Heart left ventricle (tissue), 16 donors: Measurements from ENCODE around the gene IGHMBP2. TPM values are rescaled to one million over a fixed set of nuclear protein-coding genes. Genes with fewer than 3 reads are reported as not detected.
"Not testable (repeated sequence)": the region's sequence is repeated elsewhere in the genome, so short reads cannot be mapped to it uniquely, and the experiment has no call there.

Experiments
- ATAC-seq, 4 donors: fragments of 200-7000 bp; cut with Tn5 transposase; one replicate each; pipeline ENCODE4 v1.9.1; 2020 to 2022; ENCODE audit warnings: moderate library complexity in 4 of 4, mild to moderate bottlenecking in 3 of 4, moderate number of reproducible peaks in 1 of 4
- DNase-seq, 5 donors: peaks; one replicate each; pipeline ENCODE4 v3.0.0-alpha.2; 2020
- H3K27ac ChIP-seq, 12 donors: fragments of 200-600 bp; sonication (generic) in 4 of 12; one replicate each; pipeline versions ENCODE4 v1.5.0 to v1.8.0; 2016 to 2022; ENCODE audit warnings: mild to moderate bottlenecking in 2 of 12
- H3K27me3 ChIP-seq, 9 donors: fragments of 200-600 bp; sonication (generic) in 2 of 9; one replicate each; pipeline versions ENCODE4 v1.5.1 to v1.8.0; 2016 to 2022; ENCODE audit warnings: mild to moderate bottlenecking in 3 of 9
- H3K36me3 ChIP-seq, 9 donors: fragments of 200-600 bp; sonication (generic) in 2 of 9; one replicate each; pipeline versions ENCODE4 v1.5.0 to v1.8.0; 2018 to 2022; ENCODE audit warnings: mild to moderate bottlenecking in 2 of 9
- H3K4me1 ChIP-seq, 12 donors: fragments of 200-600 bp; sonication (generic) in 4 of 12; one replicate each; pipeline versions ENCODE4 v1.5.0 to v1.8.0; 2016 to 2022; ENCODE audit warnings: mild to moderate bottlenecking in 3 of 12
- H3K4me3 ChIP-seq, 12 donors: fragments of 200-600 bp; sonication (generic) in 4 of 12; one replicate each; pipeline versions ENCODE4 v1.5.0 to v1.8.0; 2017 to 2022; ENCODE audit warnings: mild to moderate bottlenecking in 9 of 12, moderate library complexity in 4 of 12
- H3K9me3 ChIP-seq, 12 donors: fragments of 200-600 bp; sonication (generic) in 4 of 12; one replicate each; pipeline versions ENCODE4 v1.5.0 to v1.8.0; 2016 to 2022; ENCODE audit warnings: mild to moderate bottlenecking in 1 of 12
- POLR2A ChIP-seq, 2 donors: fragments of 450-650 bp; IDR thresholded peaks; one replicate each; pipeline ENCODE4 v1.6.1; 2017; ENCODE audit warnings: antibody characterized with exemption in 2 of 2, mild to moderate bottlenecking in 2 of 2, moderate library complexity in 2 of 2
- WGBS, 4 donors: extraction: QIAGEN DNeasy Blood & Tissue Kit in 2 of 4; methylation state at CpG; one replicate each; pipeline versions ENCODE4 v1.1.5 to v1.1.7; 2013 to 2018; 5-methylcytosine and 5-hydroxymethylcytosine counted together
- intact Hi-C, 10 donors: fragments of 100-400 bp; cut with DNase I; formaldehyde crosslinking; loops; one replicate each; pipeline versions ENCODE4 v1.11.1 to v1.14.2; 2022
- polyA plus RNA-seq, 2 donors: library from polyadenylated mRNA; stranded (reverse); fragments of 200-250 nt; gene quantifications; one replicate each; pipeline ENCODE4 v1.2.3, GENCODE V29; 2013
- total RNA-seq, 9 donors: library from RNA; depleted of rRNA in 2 of 9; stranded (reverse); fragments of >200 nt in 2 of 9; fragmentation: NEBNext Ultra II Directional in 3 of 9; extraction: Animal tissue kit (Norgen Biotek cat#: 25700) in 3 of 9; gene quantifications; one replicate each; pipeline versions ENCODE4 v1.1.0 to v1.2.4, GENCODE V29; 2016 to 2023
- TF ChIP-seq, protein P1 (sequence below), 12 donors: fragments of 200-600 bp; sonication (generic) in 4 of 12; IDR thresholded peaks; one replicate each; pipeline versions ENCODE4 v1.5.0 to v1.8.0; 2018 to 2022; ENCODE audit warnings: antibody characterized with exemption in 12 of 12, mild to moderate bottlenecking in 5 of 12
- donor health status: ischemic (EF 13 %, LVEDD 7.1; RV severe dilation, severe dysfunction).
- donor health status: healthy with polysubstance abuse.
- donor health status: DM: no; HTN: yes; CAD: no.
- donor health status: DM: no; HTN: no; CAD: no.
- donor health status: ischemic (EF 25% LVEDD 6.9; RV normal size, moderate dysfunction).
- donor health status: ischemic (EF 25% LVEDD 5.7; RV mildly dilated, moderate dysfunction).
- donor health status: healthy.
- donor health status: DM: yes; HTN: yes; CAD: no.
- donor health status: ischemic (EF 35%, LVEDD 5.7; RV mildly dilated, moderate dysfunction).
- donor health status: nonischemic (EF 11% LVEDD 7.7; RV severe dilation, severe dysfunction).
- donor health status: DM: yes; HTN: yes; CAD: no.
- donor health status: PGD.
- donor health status: ischemic (EF 29% LVEDD 5.4; RV normal size, mild dysfunction).
- donor health status: nonischemic (EF 23%, LVEDD 6.1; RV moderate dilation, normal function).

The IGHMBP2 gene
- total and polyA plus RNA-seq, 11 donors = 8.3 to 18.9 (median 12.6) TPM

DNA sequence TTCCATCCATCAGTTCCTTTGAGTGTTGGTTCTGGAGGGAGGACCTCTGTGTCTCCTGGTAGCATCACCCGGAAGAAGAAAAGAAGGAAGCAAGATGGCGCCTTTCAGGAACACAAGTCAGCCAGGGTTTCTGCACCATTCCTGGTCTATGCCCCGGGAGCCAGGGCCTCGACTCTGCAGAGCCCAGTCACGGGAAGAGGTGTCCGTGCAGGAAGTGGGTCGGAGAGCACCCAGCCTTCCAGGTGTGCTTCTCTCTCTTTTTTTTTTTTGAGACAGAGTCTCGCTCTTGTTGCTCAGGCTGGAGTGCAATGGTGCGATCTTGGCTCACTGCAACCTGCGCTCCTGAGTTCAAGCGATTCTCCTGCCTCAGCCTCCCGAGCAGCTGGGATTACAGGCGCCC is 21.3 kb upstream of the IGHMBP2 start:
- WGBS, 4 donors = 88 to 97% (median 91%) methylated on average over 13 of the region's 13 CpGs
- intact Hi-C loops = no loop called here
- H3K36me3 ChIP-seq = no peaks in the 10 kb centered on the region
- H3K27ac ChIP-seq = no peak overlapping the region
- no peaks in the 10 kb centered on the region for H3K9me3 ChIP-seq
- H3K4me3 ChIP-seq = no peak overlapping the region
- no peak for DNase-seq
- H3K27me3 ChIP-seq = no peaks in the 10 kb centered on the region
- ATAC-seq = no peak
- peaks cover 0 to 19% (median 0%) of the 10 kb centered on the region in 12 donors for H3K4me1 ChIP-seq
- TF ChIP-seq, protein P1, sequence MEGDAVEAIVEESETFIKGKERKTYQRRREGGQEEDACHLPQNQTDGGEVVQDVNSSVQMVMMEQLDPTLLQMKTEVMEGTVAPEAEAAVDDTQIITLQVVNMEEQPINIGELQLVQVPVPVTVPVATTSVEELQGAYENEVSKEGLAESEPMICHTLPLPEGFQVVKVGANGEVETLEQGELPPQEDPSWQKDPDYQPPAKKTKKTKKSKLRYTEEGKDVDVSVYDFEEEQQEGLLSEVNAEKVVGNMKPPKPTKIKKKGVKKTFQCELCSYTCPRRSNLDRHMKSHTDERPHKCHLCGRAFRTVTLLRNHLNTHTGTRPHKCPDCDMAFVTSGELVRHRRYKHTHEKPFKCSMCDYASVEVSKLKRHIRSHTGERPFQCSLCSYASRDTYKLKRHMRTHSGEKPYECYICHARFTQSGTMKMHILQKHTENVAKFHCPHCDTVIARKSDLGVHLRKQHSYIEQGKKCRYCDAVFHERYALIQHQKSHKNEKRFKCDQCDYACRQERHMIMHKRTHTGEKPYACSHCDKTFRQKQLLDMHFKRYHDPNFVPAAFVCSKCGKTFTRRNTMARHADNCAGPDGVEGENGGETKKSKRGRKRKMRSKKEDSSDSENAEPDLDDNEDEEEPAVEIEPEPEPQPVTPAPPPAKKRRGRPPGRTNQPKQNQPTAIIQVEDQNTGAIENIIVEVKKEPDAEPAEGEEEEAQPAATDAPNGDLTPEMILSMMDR (IDR thresholded peaks at IDR 0.05) = no peak
- no peak for TF ChIP-seq POLR2A (IDR thresholded peaks at IDR 0.05)

DNA sequence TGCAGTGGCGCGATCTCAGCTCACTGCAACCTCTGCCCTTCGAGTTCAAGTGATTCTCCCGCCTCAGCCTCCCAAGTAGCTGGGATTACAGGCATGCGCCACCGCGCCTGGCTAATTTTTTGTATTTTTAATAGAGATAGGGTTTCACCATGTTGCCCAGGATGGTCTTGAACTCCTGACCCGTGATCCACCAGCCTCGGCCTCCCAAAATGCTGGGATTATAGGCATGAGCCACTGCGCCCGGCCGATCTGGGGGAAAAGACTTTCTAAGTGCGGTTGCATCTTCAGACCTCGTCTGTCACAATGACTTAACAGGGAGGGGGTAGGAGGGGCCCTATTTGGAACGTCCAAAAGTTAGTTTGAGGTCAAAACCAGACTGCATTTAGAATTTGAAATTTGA is 18.9 kb upstream of the IGHMBP2 start:
- H3K36me3 ChIP-seq, H3K27ac ChIP-seq, ATAC-seq, H3K9me3 ChIP-seq, DNase-seq, H3K27me3 ChIP-seq, H3K4me3 ChIP-seq, intact Hi-C loops: not testable (repeated sequence)
- WGBS, 4 donors = 95 to 97% (median 95%) methylated on average over 15 of the region's 15 CpGs
- H3K4me1 ChIP-seq = peaks cover 0 to 11% (median 0%) of the 10 kb centered on the region in 12 donors

DNA sequence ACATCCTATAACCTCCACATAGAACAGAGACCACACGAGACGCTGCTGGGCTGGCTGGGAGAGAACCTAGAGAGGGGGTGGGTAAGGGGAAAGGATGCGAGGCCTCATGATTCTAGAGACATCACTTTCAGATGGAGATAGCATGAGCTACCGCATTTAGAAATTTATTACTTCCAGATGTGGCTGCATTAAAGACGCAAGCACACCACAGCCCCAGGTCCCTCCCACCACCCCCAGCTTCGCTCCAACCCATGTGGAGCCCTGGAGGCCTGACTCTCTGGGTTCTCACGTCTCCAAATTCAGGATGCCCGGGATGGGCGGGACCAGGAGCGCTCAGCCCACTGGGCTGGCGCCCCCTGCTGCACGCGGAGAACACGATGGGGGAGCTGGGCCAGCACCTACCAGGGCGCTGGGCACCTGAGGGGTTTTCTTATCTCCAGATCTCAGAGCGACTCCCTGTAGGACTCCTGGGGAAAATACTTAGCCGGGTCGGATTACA is 13.7 kb upstream of the IGHMBP2 start:
- H3K27ac ChIP-seq = peak overlapping the region; percentile 26 to 90 (median 81)
- DNase-seq (peak in 4 of 5 donors; percentile 70 to 81 (median 78)), ATAC-seq (peak; percentile 30 to 84 (median 59))
- no peak for TF ChIP-seq POLR2A (IDR thresholded peaks at IDR 0.05)
- TF ChIP-seq, protein P1 (IDR thresholded peaks at IDR 0.05) = peak in 10 of 12 donors; percentile 14 to 66 (median 46)
- no peaks in the 10 kb centered on the region for H3K27me3 ChIP-seq
- peaks cover 6 to 32% (median 18%) of the 10 kb centered on the region in 12 donors for H3K4me1 ChIP-seq
- intact Hi-C loops = loop anchor here in 5 of 10 donors (1.0 to 5.0 kb wide), 5 partner anchors 47 to 122 kb away; partner anchors contain the start of genes CPT1A (in 1 of the 5) and MRGPRF (in 1 of the 5)
- H3K36me3 ChIP-seq = peaks cover 0 to 38% (median 31%) of the 10 kb centered on the region in 9 donors
- H3K4me3 ChIP-seq = no peak overlapping the region
- H3K9me3 ChIP-seq = no peaks in the 10 kb centered on the region
- 59 to 65% (median 62%) methylated on average over 18 of the region's 18 CpGs for WGBS, 4 donors

DNA sequence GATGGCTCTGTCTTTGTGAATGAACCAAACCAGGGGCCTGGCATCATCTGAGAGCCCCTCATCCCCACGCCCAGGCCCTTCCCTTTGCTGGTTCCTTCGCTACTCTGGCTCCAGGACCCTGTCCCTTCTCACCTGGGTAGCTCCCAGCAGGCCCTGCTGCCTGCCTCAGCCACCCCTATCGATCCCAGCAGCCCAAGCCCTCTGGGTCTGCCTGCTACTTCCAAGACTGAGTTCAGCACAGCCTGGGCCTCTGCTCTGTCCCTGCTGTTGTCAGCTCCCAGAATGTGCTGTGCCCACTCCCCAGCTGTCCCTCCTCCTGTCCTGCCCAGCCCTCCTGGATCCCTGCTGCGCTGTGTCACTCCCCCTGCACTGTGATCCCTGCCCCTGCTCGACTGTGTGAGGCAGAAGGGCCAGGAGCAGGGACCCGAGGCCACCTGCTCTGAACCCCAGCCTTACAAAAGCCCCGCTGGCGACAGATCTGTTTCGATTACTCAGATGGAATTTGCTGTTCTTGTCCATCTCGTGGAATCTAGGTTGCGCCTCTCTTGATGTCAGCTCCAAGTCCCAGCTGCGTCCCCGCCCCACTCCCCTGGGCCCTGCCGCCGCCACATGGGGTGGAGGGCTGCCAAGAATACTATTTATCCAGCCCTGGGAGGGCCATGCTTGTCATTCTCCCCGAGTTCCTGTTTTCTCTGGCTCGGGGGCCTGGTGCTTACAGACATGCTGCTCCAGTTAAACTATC is 13.0 kb upstream of the IGHMBP2 start:
- peak; percentile 94 to 98 (median 97) for ATAC-seq
- Histone ChIP-seq H3K4me1 (peaks cover 6 to 32% (median 18%) of the 10 kb centered on the region in 12 donors), H3K27me3 (no peaks in the 10 kb centered on the region), H3K36me3 (peaks cover 0 to 44% (median 38%) of the 10 kb centered on the region in 9 donors), H3K4me3 (peak overlapping the region in 3 of 12 donors; percentile 30 to 39 (median 31)), H3K27ac (peak overlapping the region; percentile 26 to 90 (median 81)), H3K9me3 (no peaks in the 10 kb centered on the region)
- WGBS, 4 donors = 21 to 28% (median 21%) methylated on average over 10 to 17 of the region's 17 CpGs
- peak; percentile 90 to 93 (median 93) for DNase-seq
- no peak for TF ChIP-seq POLR2A (IDR thresholded peaks at IDR 0.05)
- TF ChIP-seq, protein P1 (IDR thresholded peaks at IDR 0.05) = no peak
- intact Hi-C loops = loop anchor here in 5 of 10 donors (1.0 to 5.0 kb wide), 5 partner anchors 48 to 122 kb away; partner anchors contain the start of genes CPT1A (in 1 of the 5) and MRGPRF (in 1 of the 5)
